HG02981 (cell line): ENCODE results near the gene TGM2.
"Not testable (repeated sequence)": the region's sequence is repeated elsewhere in the genome, so short reads cannot be mapped to it uniquely, and the experiment has no call there.

Source experiments
- ATAC-seq: cut with Tn5 transposase; IDR thresholded peaks from one replicate; pipeline ENCODE4 v1.9.1; 2021; ENCODE audit warnings: mild to moderate bottlenecking, moderate library complexity; ENCODE audit not compliant: unreplicated experiment

TGM2 gene

GRCh38 chr20:38104285-38104684 is 60.8 kb downstream of the TGM2 start:
- no peak for ATAC-seq

- not testable (repeated sequence) for ATAC-seq
Measured at GRCh38 chr20:38102206-38102605, 62.9 kb downstream of the TGM2 start.

DNA sequence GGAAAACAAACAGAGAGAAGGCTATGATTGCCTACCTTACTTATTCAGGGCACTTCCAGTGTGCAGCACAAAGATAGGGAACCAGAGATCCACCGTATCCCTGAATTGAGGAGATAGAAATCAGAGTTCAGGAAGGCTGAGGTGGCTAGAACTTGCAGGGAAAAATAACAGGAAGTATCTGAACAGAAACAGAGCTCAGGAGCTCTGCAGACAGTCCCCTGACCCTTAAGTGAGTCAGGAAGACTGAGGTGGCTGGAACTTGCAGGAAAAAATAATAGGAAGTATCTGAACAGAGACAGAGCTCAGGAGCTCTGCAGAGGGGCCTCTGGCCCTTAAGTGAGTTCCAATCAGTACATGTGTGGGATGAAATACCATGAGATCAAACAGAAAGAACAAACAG is 66.1 kb downstream of the TGM2 start:
- ATAC-seq, result no peak

- ATAC-seq, result no peak
Measured at GRCh38 chr20:38095017-38095686, 69.9 kb downstream of the TGM2 start.

- ATAC-seq, result peak; percentile 52
Measured at GRCh38 chr20:38094373-38094891, 70.6 kb downstream of the TGM2 start.

DNA sequence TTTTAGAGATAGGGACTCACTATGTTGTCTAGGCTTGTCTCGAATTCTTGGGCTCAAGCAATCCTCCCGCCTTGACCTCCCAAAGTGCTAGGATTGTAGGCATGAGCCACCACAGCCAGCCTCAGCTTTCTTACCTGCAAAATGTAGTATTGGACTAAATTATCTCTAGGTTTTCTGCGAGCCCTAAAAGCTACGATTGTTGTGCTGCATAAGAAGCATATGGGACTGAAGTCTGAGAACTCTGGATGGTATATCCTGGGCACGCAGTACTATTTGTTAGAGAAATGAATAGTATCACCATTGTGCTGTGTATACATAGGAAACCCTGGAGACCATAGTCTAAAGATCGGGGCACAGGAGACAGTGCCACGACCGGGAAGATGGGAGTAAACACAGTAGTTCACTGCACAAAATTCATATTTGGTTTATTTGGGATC is 71.4 kb downstream of the TGM2 start:
- no peak for ATAC-seq

GRCh38 chr20:38092915-38093314 is 72.2 kb downstream of the TGM2 start:
- no peak for ATAC-seq

DNA sequence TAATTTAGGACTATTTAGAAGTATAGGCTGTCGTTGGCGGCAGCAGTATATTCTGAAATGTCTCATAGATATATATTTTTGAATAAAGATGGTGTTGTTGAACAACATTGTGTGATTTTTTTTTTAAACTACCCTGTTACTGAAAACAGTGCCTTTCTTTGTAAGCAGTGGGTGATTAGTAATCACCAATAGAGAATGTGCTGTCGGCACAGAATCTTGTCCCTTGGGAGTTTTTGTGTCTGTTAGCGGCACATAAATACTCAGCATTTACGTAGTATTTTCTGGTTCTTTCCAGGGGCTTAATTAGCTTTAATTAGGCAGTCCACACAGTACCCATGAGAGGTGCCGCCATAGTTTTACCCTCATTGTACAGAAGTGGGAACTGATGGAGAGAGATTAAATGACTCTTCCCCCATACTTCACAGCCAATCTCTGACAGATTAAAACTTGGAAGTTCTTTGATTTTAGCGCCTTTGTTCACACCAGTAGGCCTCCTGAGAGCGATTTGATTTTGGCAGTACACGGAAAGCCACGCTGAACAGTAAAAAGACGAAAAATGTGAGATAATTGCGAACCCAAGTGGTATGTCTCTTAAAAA is 72.7 kb downstream of the TGM2 start:
- no peak for ATAC-seq

- ATAC-seq, result no peak
Measured at GRCh38 chr20:38091441-38092216, 73.4 kb downstream of the TGM2 start.

DNA sequence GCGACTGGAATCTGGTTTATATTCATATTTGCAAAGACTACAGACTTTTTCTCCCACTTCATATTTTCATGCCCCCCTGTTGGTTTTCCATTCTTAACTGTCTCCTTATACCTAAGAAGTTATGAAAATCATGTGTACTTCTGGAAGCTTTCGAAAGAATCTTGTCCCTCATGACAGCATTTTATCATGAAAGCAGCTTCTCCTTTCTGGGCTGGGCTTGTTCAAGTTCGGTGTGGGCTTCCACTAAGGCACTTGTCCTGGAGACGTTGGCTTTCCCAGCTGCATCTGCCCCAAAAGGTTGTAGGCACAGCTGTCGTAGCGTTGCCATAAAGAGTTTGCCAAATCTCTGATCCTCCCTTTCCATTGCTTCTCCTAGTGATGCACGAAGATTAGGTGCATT is 75.0 kb downstream of the TGM2 start:
- no peak for ATAC-seq

DNA sequence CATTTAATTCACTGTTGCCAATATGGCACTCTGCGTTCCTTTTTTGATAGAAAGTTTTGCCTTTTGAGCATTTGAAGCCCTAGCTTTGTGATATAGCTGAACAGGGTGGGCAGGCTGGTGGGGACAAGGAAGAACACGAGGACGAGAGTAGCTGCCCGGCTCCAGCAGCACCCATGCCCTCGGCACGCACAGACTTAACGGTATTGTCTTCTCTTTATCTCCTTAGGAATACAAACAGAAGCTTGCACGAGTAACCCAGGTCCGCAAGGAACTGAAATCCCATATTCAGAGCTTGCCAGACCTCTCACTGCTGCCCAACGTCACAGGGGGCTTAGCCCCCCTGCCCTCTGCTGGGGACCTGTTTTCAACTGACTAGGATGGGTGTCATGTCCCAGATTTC is 75.6 kb downstream of the TGM2 start:
- no peak for ATAC-seq

DNA sequence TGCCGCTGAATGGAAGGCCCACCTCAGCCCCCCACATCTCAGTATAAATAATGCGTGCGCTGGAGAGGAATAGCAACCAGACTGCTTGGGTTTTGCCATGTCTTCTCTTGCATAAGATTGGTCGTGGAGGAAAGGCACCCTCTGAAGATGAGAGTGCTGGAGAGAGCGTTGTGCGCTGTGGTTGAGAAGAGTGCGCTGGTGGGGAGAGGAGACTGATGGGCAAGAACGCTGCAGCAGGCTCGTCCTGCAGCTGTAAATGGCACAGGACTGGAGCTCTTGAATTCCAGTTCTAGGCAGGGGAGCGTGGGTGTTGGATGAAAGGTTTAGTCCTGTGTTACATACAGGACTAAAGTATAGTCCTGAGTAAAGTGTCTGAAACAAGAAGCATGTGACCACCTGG is 80.0 kb downstream of the TGM2 start:
- ATAC-seq, result no peak

DNA sequence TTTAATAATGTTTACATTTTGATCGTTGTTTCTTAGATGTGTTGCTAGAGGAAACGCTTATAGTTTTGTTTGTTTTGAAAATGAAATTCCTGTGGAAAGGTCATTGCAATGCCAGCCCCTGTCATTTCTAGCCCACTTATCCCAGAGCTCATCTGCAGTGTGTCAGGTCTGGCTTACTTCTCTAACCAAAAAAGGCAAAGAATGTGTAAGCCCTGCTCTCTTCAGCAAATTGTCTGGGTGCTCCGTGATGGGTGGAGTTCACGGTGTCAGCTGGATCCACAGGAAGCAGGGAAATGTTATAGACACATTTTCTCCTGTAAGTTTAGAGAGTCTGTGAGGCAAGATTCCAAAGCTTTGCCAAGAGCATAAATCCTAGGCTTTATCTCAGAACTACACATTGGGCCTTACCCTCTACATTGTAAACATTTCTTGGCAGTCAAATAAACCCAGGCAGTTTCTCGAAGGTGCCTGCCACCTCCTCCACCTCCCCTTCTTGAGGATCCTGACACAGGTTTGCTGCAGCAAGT is 80.6 kb downstream of the TGM2 start:
- ATAC-seq, result no peak

DNA sequence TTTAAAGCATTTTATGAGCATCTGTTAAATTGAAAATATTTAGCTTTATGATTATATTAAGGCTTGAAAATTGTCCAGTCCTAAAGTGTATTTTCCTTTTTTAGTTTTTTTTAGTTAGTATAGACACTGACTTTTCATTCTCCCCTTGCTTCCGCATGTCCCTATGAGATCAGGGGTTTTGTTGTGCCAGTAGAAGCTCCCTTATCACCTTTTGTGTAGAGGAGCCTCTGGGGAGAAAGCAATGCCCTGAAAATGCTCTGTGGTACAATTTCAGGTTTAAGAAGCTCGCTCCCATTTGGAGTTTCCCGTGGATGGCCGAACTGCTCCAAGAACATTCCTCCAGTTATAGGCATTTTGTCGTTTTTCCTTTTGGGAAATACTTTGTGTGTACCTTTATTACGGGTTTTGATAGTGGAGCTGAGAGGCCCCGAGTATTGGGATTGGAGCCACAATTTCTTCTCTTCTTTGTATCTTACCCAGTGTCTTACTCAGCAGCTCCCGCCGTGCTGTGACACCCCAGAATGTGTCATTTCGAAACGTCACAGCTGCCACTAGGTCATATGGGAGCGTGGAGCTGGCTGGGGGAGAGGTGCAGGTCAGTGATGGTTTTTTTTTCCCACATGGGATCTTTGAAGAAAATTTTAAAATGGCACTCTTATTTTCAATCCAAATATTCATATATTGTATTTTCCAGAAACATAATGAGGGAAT is 81.6 kb downstream of the TGM2 start:
- no peak for ATAC-seq

- no peak for ATAC-seq
Measured at GRCh38 chr20:38082894-38083293, 82.2 kb downstream of the TGM2 start.

DNA sequence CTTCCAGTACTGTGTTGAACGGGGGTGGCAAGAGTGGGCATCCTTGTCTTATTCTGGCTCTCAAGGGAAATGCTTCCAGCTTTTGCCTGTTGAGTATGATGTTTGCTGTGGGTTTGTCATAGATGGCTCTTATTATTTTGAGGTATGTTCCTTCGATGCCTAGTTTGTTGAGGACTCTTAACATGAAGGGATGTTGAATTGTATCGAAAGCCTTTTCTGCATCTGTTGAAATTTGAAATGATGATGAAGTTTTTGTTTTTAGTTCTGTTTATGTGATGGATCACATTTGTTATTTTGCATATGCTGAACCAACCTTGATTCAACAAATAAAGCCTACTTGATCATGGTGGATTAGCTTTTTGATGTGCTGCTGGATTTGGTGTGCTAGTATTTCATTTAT is 83.5 kb downstream of the TGM2 start:
- no peak for ATAC-seq

GRCh38 chr20:38079353-38079752 is 85.7 kb downstream of the TGM2 start:
- no peak for ATAC-seq

DNA sequence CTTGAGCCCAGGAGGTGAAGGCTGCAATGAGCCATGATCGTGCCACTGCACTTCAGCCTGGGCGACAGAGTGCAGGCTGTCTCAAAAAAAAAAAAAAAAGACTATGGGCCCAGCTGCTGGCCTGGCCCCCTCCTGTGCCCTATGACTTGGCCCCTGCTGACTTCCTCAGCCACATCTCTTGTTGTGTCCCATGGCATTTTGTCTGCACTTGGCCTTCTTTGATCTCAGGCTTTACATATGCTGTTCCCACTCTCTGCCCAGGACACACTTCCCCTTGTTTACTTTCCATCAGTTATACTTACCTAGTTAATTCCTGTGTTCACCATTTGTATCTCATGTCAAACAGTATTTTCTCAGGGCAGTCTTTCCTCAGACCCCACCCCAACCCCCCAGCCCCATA is 87.0 kb downstream of the TGM2 start:
- ATAC-seq, result no peak
